Left cardiac atrium (tissue), 4 donors: ENCODE measurements around the gene FBXO41. TPM values are rescaled to one million over a fixed set of nuclear protein-coding genes. Genes with fewer than 3 reads are reported as not detected.

Experiments
- ATAC-seq, 2 donors: fragments of 200-7000 bp; cut with Tn5 transposase; one replicate each; pipeline ENCODE4 v1.9.1; 2020; ENCODE audit warnings: mild to moderate bottlenecking in 2 of 2, moderate library complexity in 2 of 2
- DNase-seq: peaks from one replicate; pipeline ENCODE4 v3.0.0-alpha.2; 2020
- intact Hi-C, 2 donors: fragments of 100-400 bp; cut with DNase I; formaldehyde crosslinking; loops; one replicate each; pipeline versions ENCODE4 v1.14.1 to v1.15.1; 2022 to 2023
- total RNA-seq, 2 donors: library from RNA; stranded (reverse); fragmentation: NEBNext Ultra II Directional; extraction: Animal tissue kit (Norgen Biotek cat#: 25700); gene quantifications; one replicate each; pipeline ENCODE4 v1.2.1, GENCODE V29; 2021
- donor health status: DM: no; HTN: yes; CAD: no.
- donor health status: DM: no; HTN: yes; CAD: no; lungs with severe emphysema.
- donor health status: DM: yes; HTN: yes; CAD: no.
- donor health status: Dilated cardiomyopathy.

Gene FBXO41
- total RNA-seq, 2 donors from 2014 or later: 2.0 to 2.3 TPM

DNA sequence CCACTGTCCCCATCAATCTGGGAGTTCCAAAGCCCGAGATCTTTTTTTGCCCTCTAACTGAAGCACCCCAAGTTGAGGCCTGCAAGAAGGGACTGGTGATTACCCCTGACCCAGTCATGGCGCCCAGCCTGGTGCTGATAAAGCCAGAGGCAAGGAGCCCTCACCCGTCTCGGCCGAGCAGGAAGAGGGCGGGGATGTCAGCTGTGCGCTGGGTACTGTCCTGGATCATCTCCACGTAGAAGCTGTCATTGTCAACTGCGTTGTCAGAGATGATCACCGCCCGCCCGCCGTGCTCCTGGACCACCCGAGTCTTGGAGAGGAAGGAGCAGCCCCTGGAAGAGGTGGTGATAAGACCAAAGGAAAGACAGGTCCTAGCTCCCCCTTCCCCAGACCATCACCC, 55.6 kb downstream of the FBXO41 start:
- no peak for ATAC-seq
- no peak for DNase-seq
- intact Hi-C loops: no loop called here

DNA sequence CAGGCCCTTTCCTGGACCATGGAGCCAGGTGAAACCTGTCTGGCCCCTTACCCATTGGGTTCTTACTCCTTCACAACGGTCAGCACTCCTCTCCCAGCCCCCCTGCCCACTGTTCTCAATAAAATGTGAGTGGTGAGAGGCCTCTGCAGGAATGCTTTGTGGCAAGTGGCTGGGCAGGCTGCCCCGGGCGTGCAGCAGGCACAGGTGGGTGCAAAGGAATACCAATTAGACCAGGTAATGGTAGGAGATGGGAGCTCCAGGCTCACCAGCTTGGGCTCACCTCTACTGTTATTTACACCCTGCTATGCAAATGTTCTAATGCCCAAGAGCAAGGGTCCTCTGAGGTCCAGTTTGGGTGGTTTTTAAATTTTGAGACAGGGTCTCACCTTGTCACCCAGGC, 57.2 kb downstream of the FBXO41 start:
- ATAC-seq (no peak), DNase-seq (no peak)
- intact Hi-C loops: no loop called here

DNA sequence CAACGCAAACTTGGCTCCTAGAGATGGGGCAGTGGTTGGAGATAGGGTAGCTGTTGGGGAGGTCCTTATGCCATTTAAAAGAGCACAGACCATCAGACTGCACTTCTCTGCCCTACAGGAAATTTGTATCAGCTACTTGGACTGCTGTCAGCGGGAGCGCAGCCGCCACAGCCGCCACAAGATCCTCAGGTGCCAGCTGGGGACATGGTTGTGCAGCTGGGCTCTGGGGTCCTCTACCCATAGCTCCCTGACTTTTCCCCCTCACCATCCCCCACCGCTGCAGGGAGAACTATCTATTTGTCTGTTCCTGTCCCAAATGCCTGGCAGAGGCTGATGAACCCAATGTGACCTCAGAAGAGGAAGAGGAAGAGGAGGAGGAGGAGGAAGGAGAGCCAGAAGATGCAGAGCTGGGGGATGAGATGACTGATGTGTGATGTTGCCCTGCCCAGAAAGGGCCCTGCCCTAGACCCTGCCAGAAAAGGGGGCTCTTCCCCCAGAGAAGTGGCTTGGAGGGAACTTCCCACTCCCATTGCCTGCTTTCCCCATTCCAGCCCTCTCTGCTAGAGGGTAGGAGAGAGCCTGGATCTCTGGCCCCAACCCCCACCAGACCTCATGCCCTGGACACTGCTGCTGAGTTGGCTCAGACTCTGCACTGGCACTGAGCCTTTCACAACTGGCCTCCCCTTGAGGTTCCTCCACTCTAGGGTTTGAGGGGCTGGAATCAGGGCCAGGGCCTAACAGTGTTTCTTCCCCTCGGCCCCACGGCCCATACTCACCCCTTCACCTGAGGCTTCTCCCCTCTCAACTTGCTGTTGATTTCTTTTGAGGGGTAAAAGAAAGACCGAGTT, 58.5 kb downstream of the FBXO41 start:
- no peak for DNase-seq
- ATAC-seq: peak in 1 of 2 donors; percentile 26
- intact Hi-C loops: no loop called here

DNA sequence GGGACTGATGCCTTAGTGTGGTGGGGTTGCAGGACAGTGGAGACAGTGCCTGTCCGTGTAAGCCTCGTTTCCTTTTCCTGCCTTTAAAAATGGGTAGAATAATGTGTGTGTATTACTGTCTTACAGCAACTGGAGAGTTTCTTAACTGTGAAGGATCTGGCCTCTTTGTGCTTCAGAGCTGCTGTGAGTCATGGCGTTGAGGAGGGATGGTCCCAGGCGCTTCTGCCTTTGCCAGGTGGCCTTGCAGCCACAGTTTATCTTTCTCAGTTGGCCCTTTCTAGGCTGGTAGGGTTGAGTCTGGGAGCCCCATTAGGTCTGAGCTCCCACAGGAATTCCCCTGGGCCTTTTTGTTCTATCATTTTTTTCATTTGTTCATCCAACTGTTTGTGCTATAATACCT, 60.5 kb downstream of the FBXO41 start:
- ATAC-seq (no peak), DNase-seq (no peak)
- intact Hi-C loops: no loop called here

DNA sequence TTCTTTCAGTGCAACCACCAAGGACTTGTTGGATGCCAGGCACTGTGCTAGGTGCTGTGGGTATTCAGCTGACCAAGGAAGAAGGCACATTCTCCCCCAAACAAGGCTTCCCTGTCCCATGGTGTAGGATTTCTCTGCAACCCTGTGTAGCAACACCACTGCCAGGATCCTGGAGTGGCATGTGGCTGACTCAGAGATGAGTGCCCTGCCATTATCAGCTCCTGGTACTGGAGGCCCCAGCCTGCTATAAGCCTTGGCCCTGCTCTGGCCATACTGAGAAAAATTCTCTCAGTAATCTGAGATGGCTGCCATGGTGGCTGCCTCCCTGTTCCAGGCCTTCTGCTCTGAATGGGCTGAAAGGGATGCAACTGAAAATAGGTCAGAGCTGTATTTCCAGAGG, 66.0 kb downstream of the FBXO41 start:
- intact Hi-C loops: no loop called here
- peak in 1 of 2 donors; percentile 55 for ATAC-seq
- no peak for DNase-seq

DNA sequence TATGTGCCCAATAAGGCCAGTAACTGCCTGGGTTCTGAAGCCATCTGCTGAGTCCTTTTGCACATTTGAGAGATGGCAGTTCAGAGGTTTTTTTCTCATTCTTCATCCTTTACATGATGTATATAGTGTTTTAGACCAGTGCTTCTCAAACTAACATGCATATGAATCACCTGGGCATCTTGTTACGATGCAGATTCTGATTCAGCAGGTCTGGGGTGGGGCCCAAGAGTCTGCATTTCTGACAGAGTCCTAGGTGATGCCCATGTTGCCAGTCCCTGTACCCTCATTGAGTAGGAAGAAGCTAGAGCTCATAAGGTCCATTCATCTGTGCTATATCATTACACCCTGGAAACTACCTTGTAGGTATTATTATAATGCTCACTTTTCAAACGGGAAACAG, 66.5 kb downstream of the FBXO41 start:
- ATAC-seq: no peak
- intact Hi-C loops: no loop called here
- DNase-seq: no peak

DNA sequence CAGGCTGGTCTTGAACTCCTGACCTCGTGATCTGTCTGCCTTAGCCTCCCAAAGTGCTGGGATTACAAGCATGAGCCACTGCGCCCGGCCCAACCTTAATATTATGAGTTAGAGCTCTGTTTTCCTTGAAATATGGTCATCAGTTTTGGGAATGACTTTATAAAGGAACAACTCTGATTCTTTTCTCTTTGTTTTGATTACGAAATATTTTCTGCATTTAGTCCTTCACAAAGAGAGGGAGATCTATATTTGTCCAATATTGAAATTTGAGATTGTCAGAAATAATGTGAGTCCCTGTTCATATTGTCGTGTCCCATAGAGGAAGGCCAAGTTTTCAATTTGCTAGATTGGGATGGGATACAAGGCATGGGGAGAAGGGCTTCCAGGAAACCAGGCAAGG, 67.1 kb downstream of the FBXO41 start:
- ATAC-seq (no peak), DNase-seq (no peak)
- intact Hi-C loops: no loop called here

DNA sequence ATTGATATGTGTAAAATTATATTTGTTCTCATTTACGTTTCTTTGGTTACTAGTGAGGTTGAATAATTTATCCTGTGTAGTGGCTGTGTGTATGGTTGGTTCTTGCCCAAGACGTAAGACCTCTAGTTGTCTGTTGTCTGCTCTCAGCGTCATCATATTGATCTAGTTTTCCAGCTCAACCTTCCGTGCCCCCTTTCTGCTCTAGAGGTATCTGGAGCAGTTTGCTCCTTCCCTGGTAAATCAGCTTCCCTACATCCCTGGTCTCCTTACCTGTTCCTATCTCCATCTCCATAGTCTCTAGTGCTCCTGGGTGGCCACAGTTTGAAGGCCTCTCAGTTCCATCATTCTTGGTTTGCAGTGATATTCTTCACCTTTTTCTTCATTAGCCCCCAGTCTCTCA, 69.0 kb downstream of the FBXO41 start:
- intact Hi-C loops: no loop called here
- no peak for DNase-seq
- ATAC-seq: no peak

DNA sequence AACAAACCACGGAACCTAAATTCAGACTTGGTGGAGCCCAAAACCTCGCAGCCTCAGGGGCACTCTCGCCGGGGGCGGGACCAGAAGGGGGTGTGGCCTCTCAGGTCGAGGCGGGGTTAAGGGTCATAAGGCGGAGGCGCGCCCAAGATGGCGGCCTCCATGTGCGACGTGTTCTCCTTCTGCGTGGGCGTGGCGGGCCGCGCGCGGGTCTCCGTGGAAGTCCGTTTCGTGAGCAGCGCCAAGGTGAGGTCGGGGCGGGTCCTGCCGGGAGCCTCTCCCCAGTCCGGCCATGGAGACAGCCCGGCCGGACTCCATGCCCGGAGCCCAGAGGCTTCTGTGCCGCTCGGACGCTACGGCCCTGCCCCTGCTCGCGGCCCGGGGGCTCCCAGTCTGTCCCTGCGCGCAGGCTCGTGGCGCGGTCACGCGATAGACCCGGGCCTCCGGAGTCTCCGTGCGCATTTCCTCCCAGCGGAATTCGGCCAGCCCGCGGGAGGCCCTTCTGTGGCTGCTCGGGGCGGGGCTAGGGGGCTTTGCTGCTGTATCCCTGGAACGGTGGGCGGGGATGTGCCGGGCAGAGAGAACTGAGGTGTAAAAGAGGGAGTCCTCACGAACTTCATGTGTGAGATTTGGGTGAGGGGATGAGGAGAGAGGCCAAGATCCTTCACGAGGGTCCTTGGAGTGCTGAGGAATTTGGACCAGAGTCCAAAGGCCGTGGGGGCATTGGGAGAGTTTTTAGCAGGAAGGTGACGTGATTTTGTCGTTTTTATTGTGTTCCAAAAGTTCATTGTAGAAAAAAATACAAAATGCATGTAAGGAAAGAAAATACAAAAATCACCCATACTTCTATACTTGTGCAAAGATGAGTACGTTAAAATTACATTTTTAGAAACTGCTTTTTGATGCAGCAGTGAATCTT, 69.9 kb downstream of the FBXO41 start, which contains the start of gene SMYD5:
SMYD5 (plus strand) TSS at position 126 of the 916 bp plus-strand sequence; CDS start at position 148, 22 bp downstream.
- intact Hi-C loops: no loop called here
- peak; percentile 95 for ATAC-seq
- peak; percentile 91 for DNase-seq

DNA sequence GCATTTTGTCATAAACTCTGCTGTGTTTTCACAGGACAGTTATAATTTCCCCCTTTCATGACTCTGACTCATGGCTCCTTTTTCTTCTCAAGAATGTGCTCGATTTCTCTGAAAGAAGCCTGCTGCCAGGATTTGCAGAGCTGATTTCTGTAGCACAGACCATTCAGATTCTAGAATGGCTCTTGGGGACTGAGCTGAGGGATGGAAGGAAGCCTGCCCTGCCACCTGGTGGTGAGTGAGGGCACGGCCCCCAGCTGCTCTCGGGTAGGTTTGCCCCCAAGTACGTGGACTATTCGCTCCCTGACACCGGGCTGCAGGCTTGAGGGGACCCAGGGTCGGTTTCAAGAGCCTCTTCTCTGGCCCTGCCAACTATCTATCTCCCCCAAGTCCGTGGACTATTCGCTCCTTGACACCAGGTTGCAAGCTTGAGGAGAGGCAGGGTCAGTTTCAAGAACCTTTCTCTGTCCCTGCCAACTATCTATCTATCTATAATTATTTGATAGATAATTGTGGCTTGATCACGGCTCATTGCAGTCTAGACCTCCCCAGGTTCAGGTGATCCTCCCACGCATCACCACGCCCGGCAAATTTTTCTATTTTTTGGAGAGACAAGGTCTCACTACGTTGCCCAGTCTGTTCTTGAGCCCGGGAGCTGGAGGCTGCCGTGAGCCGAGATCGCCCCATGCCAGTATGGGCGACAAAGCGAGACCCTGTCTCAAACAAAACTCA, 71.7 kb downstream of the FBXO41 start:
- peak; percentile 72 to 79 for ATAC-seq

DNA sequence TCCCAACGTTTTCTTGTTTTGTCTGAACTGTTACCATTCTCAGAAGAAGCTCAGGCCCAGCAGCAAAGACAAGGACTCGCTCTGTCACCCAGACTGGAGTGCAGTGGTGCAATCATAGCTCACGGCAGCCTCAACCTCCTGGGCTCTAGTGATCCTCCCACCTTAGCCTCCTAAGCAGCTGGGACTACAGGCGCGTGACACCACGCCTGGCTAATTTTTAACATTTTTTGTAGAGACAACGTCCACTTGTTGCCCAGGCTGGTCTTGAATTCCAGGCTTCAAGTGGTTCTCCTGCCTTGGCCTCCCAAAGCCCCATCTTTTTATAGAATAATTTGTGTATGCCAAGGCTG, 72.2 kb downstream of the FBXO41 start:
- ATAC-seq: no peak
- DNase-seq: no peak
- intact Hi-C loops: no loop called here

More for the DNA sequence above, 71.7 kb downstream of the FBXO41 start:
- DNase-seq: peak; percentile 78
- intact Hi-C loops: no loop called here

DNA sequence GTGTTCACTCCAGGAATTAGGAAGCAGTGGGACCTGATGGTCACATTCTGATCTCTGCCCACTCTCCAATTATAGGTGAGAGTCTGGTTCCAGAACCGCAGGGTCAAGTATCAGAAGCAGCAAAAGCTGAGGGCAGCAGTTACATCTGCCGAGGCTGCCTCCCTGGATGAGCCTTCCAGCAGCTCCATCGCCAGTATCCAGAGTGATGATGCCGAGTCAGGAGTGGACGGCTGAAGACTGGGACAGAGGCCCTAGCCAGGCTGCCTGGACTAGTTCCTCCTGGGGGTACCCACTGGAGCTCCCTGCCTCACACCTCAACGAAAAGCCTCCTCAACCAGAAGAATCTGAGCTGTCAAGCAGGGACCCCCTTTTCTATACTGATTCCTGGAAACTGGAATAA, 73.6 kb downstream of the FBXO41 start:
- intact Hi-C loops: no loop called here

DNA sequence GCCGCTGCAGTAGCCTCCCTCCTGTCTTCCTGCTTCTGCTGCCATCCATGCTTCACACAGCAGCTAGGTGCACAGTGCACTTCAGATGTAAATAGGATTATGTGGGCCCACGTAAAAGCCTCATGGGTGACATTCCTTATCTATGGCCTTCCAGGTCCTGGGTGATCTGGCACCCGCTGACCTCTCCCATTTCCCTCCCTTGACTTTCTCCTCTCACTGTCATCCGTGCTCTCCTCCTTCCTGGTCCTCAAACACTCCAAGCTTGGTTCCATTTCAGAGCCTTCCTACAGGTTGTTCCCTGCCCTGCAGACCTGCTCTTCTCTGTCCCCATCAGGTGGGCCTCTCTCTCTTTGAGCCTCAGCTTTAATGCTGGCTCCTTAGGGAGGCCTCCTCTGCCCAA, 74.3 kb downstream of the FBXO41 start:
- intact Hi-C loops: no loop called here
- DNase-seq: no peak

More for the DNA sequence above, 73.6 kb downstream of the FBXO41 start:
- ATAC-seq (no peak), DNase-seq (no peak)

DNA sequence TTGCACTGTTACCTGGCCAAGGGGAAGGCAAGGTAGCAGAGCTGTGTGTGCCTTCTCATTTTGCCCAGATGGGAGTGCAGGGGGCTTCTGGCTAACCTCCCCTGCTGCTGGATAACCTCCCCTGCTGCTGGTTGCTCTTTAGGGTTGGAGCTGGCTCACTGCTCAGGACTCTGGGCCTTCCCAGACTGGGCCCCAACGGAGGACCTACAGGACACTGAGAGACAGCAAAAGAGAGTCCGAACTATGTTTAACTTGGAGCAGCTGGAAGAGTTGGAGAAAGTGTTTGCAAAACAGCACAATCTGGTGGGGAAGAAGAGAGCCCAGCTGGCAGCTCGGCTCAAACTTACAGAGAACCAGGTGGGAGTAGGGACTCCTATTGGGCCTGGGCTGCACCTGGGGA, 76.0 kb downstream of the FBXO41 start:
- ATAC-seq (no peak), DNase-seq (no peak)
- intact Hi-C loops: no loop called here

More for the DNA sequence above, 74.3 kb downstream of the FBXO41 start:
- no peak for ATAC-seq

DNA sequence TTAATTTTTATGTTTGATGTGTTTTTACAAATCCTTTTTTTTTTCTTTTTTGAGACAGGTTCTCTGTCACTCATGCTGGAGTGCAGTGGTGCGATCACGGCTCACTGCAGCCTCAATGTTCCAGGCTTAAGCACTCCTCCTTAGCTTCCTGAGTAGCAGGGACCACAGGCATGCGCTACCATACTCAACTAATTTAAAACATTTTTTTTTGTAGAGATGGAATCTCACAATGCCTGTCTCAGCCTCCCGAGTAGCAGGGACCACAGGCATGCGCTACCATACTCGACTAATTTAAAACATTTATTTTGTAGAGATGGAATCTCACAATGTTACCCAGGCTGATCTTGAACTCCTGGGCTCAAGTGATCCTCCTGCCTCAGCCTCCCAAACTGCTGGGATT, 78.7 kb downstream of the FBXO41 start:
- ATAC-seq: no peak
- intact Hi-C loops: no loop called here
- DNase-seq: no peak

Other genes with a start within 250 kb of the FBXO41 start
- 10 to 100 TPM in 1 of 2 donors, 1 to 10 TPM in 1; 9.0 to 10.5 TPM for gene SFXN5, start 212.8 kb downstream of the FBXO41 start, total RNA-seq
- 10 to 100 TPM; 21.7 to 31.8 TPM for gene RAB11FIP5, start 171.5 kb downstream of the FBXO41 start, total RNA-seq
- not detected for gene NOTO, start 81.9 kb downstream of the FBXO41 start, total RNA-seq
- gene SMYD5, start 70.2 kb downstream of the FBXO41 start, total RNA-seq: 10 to 100 TPM; 14.1 to 18.2 TPM
- gene PRADC1, start 51.2 kb downstream of the FBXO41 start, total RNA-seq: 10 to 100 TPM; 76.2 to 79.6 TPM
- gene CCT7, start 50.2 kb downstream of the FBXO41 start, total RNA-seq: 100 to 1,000 TPM; 181 to 184 TPM
- gene EGR4, start 9.1 kb upstream of the FBXO41 start, total RNA-seq: not detected
- 1 to 10 TPM; 7.7 to 8.2 TPM for gene ALMS1, start 101.4 kb upstream of the FBXO41 start, total RNA-seq